ENCODE measurements around the gene KRTAP1-1.
"Not testable (repeated sequence)": the region's sequence is repeated elsewhere in the genome, so short reads cannot be mapped to it uniquely, and the experiment has no call there.

Gene KRTAP1-1

GRCh38 chr17:41054556-41054955 lies 13.3 kb upstream of the KRTAP1-1 start:
- not testable (repeated sequence) for DNase-seq

DNA sequence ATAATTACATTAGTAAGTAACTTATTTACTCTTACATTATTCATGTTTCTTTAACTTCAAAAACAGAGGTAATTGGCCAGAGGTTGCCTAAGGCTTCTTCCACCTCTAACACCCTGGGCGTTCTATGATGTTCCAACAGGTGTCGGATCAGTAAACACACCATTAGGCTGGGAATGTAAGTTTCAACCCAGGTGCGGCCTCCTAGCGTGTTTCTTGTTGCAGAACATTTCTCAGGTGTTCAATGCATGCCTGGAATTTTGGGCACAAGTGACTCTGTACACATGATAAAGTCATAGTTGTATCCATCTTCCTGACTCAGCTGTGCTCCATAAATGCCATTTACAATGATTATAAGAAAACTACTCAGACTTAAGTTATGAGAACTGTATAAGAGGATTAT lies 12.8 kb upstream of the KRTAP1-1 start:
- DNase-seq: no peak

DNA sequence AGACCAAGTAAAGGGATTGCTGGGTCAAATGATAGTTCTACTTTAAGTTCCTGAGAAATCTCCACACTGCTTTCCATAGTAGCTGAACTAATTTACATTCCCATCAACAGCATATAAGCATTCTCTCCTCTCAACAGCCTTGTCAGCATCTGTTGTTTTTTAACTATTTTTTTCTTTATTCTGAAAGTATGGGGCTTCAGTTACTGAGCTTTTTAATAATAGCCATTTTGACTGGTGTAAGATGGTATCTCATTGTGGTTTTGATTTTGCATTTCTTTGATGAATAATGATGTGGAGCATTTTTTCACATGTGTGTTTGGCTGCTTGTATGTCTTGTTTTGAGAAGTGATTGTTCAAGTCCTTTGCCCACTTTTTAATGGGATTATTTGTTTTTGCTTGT lies 11.3 kb upstream of the KRTAP1-1 start:
- DNase-seq: no peak

- no peak for DNase-seq
Measured at GRCh38 chr17:41049110-41049509, 7.9 kb upstream of the KRTAP1-1 start.

GRCh38 chr17:41048441-41048840 lies 7.2 kb upstream of the KRTAP1-1 start:
- no peak for DNase-seq

DNA sequence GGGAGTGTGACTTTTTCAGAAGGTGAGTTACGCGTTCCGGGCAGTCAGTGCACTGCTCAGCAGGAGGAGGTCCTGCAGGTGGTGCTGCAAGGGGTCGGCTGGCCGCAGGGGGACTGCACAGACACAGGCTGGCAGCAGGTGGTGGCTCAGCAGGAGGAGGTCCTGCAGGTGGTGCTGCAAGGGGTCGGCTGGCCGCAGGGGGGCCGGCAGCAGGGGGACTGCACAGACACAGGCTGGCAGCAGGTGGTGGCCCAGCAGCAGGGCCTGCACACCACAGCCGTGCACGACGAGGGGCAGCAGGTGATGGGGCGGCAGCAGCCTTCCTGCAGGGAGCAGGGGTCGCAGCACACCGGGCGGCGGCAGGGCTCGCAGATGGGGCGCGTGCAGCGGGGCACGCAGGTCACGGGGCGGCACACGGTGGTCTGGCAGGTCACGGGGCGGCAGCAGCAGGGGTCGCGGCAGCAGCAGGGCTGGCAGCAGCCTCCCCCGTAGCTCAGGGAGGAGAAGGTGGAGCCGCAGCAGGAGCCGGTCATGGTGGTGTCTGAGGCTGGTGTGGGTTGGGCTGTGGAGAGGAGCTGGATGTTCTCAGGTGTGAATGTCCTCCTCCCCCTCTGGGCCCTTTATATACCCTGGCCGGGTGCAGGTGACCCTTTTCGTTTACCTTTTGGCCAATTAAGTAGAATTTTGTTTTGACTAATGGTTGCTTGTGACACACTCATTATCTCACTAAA lies 5.7 kb upstream of the KRTAP1-1 start, which contains the start of gene KRTAP2-1:
TSS of gene KRTAP2-1 (minus strand) at position 582 of the 731 bp plus-strand sequence. CDS start at position 533, 49 bp downstream.
- not testable (repeated sequence) for DNase-seq

- no peak for DNase-seq
Measured at GRCh38 chr17:41042953-41043352, 1.7 kb upstream of the KRTAP1-1 start.

- no peak for DNase-seq
Measured at GRCh38 chr17:41037853-41038350, 3.3 kb downstream of the KRTAP1-1 start.

DNA sequence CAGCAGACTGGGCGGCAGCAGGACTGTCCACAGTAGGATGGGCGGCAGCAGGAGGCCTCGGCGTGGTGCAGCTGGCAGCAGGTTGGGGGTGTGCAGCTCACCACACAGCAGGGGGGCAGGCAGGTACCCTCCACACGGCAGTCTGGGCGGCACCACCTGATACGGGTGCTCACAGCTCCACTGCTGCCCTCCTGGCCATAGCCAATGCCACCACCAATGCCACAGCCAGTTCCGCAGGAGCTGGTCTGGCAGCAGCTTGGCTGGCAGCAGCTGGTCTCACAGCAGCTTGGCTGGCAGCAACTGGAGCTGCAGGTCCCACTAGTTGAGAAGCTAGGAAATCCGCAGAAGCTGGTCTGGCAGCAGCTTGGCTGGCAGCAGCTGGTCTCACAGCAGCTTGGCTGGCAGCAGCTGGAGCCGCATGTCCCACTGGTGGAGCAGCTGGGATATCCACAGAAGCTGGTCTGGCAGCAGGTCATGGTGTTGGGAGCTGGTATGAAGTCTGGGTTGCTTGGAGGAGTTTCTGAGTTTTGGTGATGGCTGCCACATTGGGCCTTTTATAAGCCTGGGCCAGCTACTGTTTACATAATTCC lies 6.8 kb downstream of the KRTAP1-1 start, which contains the start of gene KRTAP1-3:
TSS of gene KRTAP1-3 (minus strand) at position 529 of the 590 bp plus-strand sequence. CDS start at position 476, 53 bp downstream.
- DNase-seq: not testable (repeated sequence)

DNA sequence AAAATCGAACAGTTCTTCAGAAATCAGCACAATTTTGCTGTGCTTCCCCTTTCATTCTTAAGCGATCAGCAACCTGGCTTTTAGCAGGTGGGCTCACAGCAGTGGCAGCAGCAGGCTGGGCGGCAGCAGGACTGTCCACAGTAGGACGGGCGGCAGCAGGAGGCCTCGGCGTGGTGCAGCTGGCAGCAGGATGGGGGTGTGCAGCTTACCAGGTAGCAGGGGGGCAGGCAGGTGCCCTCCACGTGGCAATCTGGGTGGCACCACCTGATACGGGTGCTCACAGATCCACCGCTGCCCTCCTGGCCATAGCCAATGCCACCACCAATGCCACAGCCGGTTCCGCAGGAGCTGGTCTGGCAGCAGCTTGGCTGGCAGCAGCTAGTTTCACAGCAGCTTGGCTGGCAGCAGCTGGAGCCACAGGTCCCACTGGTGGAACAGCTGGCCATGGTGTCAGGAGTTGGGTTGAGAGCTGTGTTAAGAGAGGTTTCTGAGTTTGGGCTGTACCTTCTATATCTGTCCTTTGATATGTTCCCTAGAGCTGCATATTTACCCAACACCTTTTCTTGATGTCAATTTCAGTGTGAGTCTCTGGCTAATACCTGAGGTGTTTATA lies 11.5 kb downstream of the KRTAP1-1 start, which contains the start of gene KRTAP1-4:
TSS of gene KRTAP1-4 (minus strand) at position 563 of the 613 bp plus-strand sequence. CDS start at position 446, 117 bp downstream.
- no peak for DNase-seq

GRCh38 chr17:41026715-41027471 lies 14.4 kb downstream of the KRTAP1-1 start, which contains the start of gene KRTAP1-5:
Gene KRTAP1-5 (minus strand): TSS chr17:41027208. CDS start chr17:41027155, 53 bp downstream.
- DNase-seq: no peak

- DNase-seq: no peak
Measured at GRCh38 chr17:41024697-41025096, 16.6 kb downstream of the KRTAP1-1 start.

DNA sequence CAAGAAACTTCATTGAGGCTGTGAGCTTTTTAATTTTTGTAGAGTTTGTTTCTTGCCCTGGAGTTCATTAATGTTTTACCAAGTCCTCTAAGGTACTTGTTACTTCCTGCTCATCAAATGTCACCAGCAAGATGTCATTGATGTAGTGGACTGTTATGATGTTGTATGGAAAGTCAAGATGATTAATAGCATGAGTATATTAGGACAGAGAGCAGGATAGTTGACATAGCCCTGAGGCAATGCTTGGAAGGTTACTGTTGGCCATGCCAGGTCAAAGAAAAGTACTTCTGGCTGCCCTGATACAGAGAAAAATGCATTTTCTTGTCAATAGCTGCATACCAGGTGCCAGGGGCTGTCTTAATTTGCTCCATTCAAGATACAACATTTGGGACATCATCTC lies 20.9 kb downstream of the KRTAP1-1 start:
- no peak for DNase-seq

DNA sequence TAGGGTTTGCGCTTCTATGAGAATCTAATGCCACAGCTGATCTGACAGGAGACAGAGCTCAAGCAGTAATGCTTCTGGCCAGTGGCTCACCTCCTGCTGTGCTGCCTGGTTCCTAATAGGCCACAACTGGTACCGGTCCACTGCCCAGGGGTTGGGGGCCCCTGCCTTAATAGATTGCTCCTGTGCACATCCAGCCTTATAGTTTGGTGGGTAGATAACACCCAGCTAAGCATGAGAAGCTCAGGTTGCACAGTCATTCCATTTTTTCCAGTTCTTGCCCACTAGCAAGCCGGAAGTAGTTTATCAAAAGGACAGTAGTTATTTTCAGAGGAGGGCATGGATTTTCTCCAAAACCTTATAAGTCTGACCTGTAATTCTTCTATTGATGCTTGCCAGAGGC lies 21.8 kb downstream of the KRTAP1-1 start:
- DNase-seq: no peak

DNA sequence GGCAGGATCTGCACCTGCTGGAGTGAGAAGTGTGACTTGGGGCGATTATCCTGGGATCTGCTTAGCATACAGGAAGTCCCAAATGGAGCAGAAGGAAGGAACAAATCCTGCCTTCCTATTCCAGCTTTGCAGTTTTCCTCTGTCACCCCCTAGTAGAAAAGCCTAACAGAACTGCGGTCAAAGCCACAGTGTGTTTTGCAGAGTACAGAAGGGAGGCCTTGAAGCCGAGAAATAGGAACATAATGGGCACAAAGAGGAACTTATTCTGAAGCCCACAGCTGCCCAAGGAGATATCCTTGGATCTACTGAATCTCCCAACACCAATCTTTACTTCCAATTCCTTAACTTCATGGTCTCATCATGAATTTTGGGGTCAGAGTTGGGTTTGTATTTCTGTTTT lies 22.7 kb downstream of the KRTAP1-1 start:
- DNase-seq: no peak

GRCh38 chr17:41016578-41017215 lies 24.6 kb downstream of the KRTAP1-1 start:
- no peak for DNase-seq

DNA sequence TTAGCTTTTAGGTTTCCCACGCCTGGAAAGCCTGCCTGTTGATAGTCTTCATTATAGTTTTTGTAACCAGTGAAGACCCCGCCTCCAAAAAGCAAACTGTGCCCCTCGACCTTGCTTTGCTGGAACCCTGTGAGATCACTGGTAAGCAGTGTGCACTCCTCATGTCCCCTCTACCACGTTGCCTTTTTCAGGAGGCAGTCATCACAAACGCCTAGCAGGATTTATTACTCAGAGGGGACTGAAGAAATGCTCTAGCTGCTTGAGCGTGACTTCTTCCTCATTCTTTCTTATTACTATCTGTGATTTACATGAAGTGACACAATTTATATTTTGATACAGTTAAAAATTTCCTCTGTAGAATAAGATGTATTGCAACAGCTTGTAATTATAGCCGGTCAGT lies 25.8 kb downstream of the KRTAP1-1 start:
- DNase-seq: no peak

DNA sequence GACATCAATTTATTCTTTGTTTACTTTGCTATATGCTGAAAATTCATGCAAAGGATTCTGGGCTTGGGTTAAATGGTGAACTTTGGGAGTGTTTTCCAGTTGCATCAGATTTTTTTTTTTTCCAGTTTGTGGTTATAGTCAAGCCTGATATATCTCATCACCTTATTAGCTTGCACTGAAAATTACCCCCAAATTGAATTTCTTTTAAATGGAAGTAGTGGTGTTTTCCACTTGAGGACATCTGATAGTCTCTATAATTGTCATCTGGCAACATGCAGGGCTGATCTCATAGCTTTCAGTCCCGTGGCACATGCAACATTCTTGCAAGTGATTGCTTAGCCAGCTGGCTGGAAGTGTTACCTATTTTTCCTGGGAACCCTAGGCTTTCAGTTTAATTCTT lies 27.6 kb downstream of the KRTAP1-1 start:
- DNase-seq: no peak

DNA sequence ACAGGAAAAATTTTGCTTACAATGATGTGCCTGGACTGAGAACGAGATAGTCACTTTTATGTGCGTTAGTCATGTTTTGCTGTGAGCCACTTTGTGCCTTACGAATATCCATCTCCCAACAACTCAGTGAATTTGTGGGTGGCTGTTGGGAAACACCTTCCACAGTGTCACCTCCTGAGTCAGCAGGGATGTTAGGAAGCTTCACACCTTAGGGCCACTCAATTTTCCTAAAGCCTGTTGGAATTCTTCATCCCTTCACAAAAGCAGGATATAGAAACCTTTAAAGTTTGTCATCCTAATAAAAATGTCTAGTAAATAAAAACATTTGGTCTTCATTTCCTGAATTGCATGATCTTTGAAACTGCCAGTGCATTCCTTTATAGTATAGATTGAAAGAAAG lies 28.1 kb downstream of the KRTAP1-1 start:
- no peak for DNase-seq

DNA sequence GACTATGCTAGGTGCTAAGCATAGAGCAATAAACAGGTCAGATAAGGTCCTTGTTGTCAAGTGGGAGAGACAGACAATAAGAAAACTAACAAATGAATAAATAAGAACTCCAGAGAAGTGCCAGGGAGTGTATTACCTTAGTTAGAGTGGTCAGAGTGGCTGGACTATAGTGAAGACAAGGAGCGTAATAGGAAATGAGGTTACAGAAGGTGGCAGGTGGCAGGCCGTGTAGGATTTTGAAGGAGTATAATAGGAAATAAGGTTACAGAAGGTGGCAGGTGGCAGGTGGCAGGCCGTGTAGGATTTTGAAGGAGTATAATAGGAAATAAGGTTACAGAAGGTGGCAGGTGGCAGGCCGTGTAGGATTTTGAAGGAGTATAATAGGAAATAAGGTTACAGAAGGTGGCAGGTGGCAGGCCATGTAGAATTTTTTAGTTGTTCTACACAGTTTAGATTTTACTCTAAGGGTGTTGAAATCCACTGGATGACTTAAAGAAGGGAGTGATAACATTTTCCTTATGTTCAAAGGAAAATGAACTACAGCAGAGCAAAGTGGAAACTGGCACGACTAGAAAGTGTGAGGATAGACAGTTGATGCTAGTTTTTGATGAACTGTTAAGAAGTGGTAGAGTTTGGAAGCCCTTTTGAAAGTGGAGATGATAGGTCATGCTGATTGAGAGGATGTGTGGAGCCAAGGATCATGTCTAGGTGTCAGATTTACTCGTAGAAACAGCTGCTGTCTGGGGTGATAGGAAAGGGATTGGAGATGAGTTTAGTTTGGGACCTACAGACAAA lies 28.7 kb downstream of the KRTAP1-1 start:
- no peak for DNase-seq

DNA sequence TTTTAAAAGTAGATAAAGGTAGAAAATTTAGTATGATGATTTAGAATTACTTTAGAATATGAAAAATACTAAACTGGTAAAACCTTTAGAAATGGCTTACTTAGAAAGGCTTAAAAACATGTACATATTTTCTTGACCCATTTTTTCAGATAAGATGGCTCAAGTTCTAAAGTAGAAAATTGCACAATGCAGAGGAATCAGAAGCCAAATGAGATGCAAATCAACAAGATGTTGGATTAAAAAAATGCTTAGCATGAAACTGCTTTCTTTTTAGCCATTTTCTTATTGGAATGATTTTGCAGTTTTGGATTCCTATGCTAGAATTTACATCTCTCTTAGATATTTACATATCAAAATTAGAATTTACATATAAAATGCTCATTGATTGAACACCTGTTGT lies 30.8 kb downstream of the KRTAP1-1 start:
- DNase-seq: no peak
